Vagina (tissue), 2 donors: ENCODE results near the gene PLXNA1. TPM values are rescaled to one million over a fixed set of nuclear protein-coding genes. Genes with fewer than 3 reads are reported as not detected.

ENCODE experiments used
- DNase-seq, 2 donors: peaks; one replicate each; pipeline ENCODE4 v3.0.0-alpha.2; 2017; ENCODE audit errors: extremely low spot score in 2 of 2
- H3K27ac ChIP-seq: fragments of 200-600 bp; sonication (generic); one replicate; pipeline ENCODE4 v1.5.1; 2019
- H3K27me3 ChIP-seq: fragments of 200-600 bp; sonication (generic); one replicate; pipeline ENCODE4 v1.5.1; 2019
- H3K36me3 ChIP-seq, 2 donors: fragments of 200-600 bp; sonication (generic); one replicate each; pipeline ENCODE4 v1.5.1; 2017 to 2019
- H3K4me1 ChIP-seq: fragments of 200-600 bp; sonication (generic); one replicate; pipeline ENCODE4 v1.5.1; 2019
- H3K4me3 ChIP-seq, 2 donors: fragments of 200-600 bp; sonication (generic); 1 replicate in 1 of 2; 2 replicates in 1 of 2; pipeline ENCODE4 v1.5.1; 2016 to 2019
- H3K9me3 ChIP-seq: fragments of 200-600 bp; sonication (generic); one replicate; pipeline ENCODE4 v1.5.1; 2019
- POLR2A ChIP-seq, 2 donors: fragments of 450-650 bp; IDR thresholded peaks; one replicate each; pipeline ENCODE4 v1.6.1; 2017; ENCODE audit warnings: antibody characterized with exemption in 2 of 2, mild to moderate bottlenecking in 2 of 2, moderate library complexity in 2 of 2
- POLR2AphosphoS5 ChIP-seq, 2 donors: sonication (generic); formaldehyde crosslinking; IDR thresholded peaks; one replicate each; pipeline ENCODE4 v1.9.0; 2017; ENCODE audit warnings: antibody characterized with exemption in 2 of 2, mild to moderate bottlenecking in 2 of 2, low read depth in 1 of 2; ENCODE audit not compliant: insufficient read depth in 1 of 2
- intact Hi-C: fragments of 100-400 bp; cut with DNase I; formaldehyde crosslinking; loops from one replicate; pipeline ENCODE4 v1.15.1; 2023
- total RNA-seq: library from RNA; depleted of rRNA; stranded (reverse); fragments of >200 nt; gene quantifications from one replicate; pipeline ENCODE4 v1.2.3, GENCODE V29; 2016
- TF ChIP-seq, protein P1 (sequence below), 3 experiments: fragments of 450-650 bp in 2 of 3; fragments of 200-600 bp in 1 of 3; sonication (generic) in 1 of 3; IDR thresholded peaks; one replicate each; pipeline ENCODE4 v1.5.1; 2017 to 2019; ENCODE audit warnings: antibody characterized with exemption in 3 of 3, mild to moderate bottlenecking in 2 of 3, moderate library complexity in 2 of 3

PLXNA1 gene
- total RNA-seq, 1 donor from 2014 or later: 31.4 TPM

DNA sequence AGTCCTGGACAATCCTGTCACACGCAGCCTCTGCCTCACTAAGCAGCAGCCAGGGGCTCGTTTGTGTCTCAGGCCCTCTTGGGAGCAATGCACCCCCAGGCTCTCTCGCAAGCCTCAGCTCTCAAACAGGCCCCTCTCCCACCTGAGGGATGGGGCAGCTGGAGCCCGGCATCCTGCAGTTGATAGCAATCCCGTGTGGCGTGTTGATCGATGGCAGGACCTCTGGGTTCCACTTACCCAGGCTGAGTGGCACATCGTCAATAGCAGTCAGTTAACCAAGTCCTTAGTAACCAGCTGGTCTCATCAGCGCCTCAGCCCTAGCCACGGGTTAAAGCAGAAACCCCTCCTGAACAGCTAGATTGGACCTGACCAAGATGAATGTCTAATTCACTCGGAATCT is 36.5 kb upstream of the PLXNA1 start:
- no peaks in the 10 kb centered on the region for H3K9me3 ChIP-seq
- no peak overlapping the region for H3K4me3 ChIP-seq
- H3K4me1 ChIP-seq: no peaks in the 10 kb centered on the region
- intact Hi-C loops: no loop called here
- no peak for DNase-seq
- TF ChIP-seq, protein P1, sequence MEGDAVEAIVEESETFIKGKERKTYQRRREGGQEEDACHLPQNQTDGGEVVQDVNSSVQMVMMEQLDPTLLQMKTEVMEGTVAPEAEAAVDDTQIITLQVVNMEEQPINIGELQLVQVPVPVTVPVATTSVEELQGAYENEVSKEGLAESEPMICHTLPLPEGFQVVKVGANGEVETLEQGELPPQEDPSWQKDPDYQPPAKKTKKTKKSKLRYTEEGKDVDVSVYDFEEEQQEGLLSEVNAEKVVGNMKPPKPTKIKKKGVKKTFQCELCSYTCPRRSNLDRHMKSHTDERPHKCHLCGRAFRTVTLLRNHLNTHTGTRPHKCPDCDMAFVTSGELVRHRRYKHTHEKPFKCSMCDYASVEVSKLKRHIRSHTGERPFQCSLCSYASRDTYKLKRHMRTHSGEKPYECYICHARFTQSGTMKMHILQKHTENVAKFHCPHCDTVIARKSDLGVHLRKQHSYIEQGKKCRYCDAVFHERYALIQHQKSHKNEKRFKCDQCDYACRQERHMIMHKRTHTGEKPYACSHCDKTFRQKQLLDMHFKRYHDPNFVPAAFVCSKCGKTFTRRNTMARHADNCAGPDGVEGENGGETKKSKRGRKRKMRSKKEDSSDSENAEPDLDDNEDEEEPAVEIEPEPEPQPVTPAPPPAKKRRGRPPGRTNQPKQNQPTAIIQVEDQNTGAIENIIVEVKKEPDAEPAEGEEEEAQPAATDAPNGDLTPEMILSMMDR (IDR thresholded peaks at IDR 0.05): no peak
- TF ChIP-seq POLR2A (IDR thresholded peaks at IDR 0.05) (no peak), POLR2AphosphoS5 (IDR thresholded peaks at IDR 0.05; ENCODE audit: insufficient read depth in 1 of 2, low read depth in 1 of 2) (no peak)
- no peaks in the 10 kb centered on the region for H3K36me3 ChIP-seq
- H3K27ac ChIP-seq: no peak overlapping the region
- H3K27me3 ChIP-seq: no peaks in the 10 kb centered on the region

DNA sequence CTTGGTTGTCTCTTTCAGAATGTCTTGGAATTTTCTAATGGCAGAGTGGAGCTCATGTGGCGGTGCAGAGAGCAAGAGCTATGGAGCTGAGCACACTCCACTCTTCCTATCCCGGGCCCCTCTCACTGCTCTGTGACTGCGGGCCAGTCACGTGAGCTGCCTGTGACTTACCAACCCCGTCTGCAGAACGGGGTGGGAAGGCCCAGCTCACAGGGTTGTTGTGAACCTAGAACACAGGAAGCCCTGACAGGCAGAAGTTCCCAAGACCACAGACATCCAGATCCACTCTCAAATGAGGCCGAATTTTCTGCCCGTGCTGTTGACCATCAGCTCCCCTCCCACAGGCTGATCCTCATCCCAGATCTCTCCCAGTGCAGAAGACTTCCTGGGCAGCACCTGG is 35.5 kb upstream of the PLXNA1 start:
- no peaks in the 10 kb centered on the region for H3K27me3 ChIP-seq
- DNase-seq: no peak
- H3K27ac ChIP-seq: no peak overlapping the region
- TF ChIP-seq POLR2A (IDR thresholded peaks at IDR 0.05) (no peak), POLR2AphosphoS5 (IDR thresholded peaks at IDR 0.05; ENCODE audit: insufficient read depth in 1 of 2, low read depth in 1 of 2) (no peak)
- TF ChIP-seq, protein P1 (IDR thresholded peaks at IDR 0.05): no peak
- H3K36me3 ChIP-seq: no peaks in the 10 kb centered on the region
- no peaks in the 10 kb centered on the region for H3K4me1 ChIP-seq
- H3K4me3 ChIP-seq: no peak overlapping the region
- intact Hi-C loops: no loop called here
- H3K9me3 ChIP-seq: no peaks in the 10 kb centered on the region

DNA sequence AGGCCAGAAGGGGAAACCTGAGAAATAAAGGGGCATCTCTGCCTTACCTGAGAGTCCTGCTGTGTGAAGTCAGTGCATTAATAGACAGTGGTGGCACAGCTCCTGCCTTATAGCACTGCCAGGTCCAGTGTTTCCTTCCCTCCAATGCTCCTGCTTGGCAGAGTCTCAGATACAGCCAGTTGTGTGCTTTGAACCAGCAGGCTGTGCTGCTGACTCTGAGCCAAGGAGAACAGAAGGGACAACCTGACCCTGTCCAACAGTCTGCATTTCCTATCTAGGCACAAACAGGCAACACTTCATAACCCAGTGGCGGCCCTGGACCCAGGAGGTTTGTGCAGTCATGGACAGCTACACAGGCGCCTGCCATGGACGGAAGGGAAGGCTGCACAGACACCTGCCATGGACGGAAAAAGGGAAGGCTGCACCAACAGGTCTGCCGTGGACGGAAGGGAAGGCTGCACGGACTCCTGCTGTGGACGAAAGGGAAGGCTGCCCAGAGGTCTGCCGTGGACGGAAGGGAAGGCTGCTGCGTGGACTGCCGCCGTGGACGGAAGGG is 33.9 kb upstream of the PLXNA1 start:
- intact Hi-C loops: no loop called here
- DNase-seq: no peak
- H3K36me3 ChIP-seq: no peaks in the 10 kb centered on the region
- H3K4me1 ChIP-seq: no peaks in the 10 kb centered on the region
- no peaks in the 10 kb centered on the region for H3K27me3 ChIP-seq
- H3K27ac ChIP-seq: no peak overlapping the region
- TF ChIP-seq POLR2A (IDR thresholded peaks at IDR 0.05) (no peak), POLR2AphosphoS5 (IDR thresholded peaks at IDR 0.05; ENCODE audit: insufficient read depth in 1 of 2, low read depth in 1 of 2) (no peak)
- TF ChIP-seq, protein P1 (IDR thresholded peaks at IDR 0.05): no peak
- H3K4me3 ChIP-seq: no peak overlapping the region
- no peaks in the 10 kb centered on the region for H3K9me3 ChIP-seq

DNA sequence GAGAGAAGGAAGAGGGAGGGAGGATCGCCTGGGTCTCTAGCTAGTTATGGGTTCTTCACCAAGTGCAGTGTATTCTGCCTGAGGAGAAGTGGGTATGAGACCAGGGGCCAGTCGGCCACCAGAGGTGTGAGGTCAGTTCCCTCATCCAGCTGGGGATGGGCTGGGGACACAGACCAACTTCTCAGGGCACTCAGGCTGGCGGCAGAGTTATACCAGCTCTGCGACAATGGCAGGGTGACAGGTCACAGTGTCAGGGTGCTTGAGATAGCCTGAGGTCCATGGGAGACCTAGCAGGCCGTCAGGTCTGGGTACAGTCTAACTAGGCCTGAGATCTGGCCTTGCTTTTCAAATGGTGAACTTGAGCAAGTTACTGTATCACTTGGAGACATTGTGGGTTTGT is 31.4 kb upstream of the PLXNA1 start:
- Histone ChIP-seq H3K9me3 (no peaks in the 10 kb centered on the region), H3K27me3 (no peaks in the 10 kb centered on the region), H3K27ac (no peak overlapping the region), H3K4me3 (no peak overlapping the region), H3K36me3 (no peaks in the 10 kb centered on the region), H3K4me1 (peaks cover 6% of the 10 kb centered on the region)
- intact Hi-C loops: no loop called here
- no peak for DNase-seq
- no peak for TF ChIP-seq POLR2A (IDR thresholded peaks at IDR 0.05)
- TF ChIP-seq, protein P1 (IDR thresholded peaks at IDR 0.05): no peak
- TF ChIP-seq POLR2AphosphoS5 (IDR thresholded peaks at IDR 0.05; ENCODE audit: insufficient read depth in 1 of 2, low read depth in 1 of 2): no peak

DNA sequence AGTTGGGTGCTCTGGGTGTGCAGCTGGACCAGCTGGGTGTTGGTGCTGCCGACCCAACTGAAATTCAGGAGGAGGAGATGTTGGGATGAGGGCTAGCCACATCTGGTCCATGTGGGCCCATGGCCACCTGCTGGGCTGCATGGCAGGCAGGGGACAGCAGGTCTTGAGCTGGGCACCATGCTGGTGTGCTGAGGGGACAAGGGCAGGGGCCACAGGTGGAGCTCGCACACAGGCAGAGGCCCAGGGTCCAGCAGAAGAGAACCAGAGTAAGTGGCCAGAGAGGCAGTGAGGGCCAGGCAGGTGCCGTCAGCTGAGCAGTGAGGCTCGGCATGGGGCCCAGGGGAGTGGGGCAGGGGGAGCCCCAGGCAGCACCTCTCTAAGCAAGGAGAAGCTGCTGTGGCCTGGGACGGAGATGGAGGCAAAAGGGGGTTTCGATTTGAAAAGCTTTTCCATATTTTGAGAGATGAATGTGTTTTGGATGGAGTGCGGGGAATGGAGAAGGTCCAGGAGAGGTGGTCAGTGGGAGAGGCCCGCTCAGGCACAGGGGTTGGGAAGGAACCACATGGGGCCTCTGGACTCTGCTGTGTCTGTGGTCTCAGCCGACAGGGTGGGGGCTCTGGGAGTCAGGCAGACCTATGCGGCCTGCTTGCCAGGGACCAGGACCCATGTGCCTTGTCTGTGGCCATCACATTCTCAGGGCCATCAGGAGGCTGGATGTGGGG is 30.5 kb upstream of the PLXNA1 start:
- no peak for DNase-seq
- Histone ChIP-seq H3K27me3 (no peaks in the 10 kb centered on the region), H3K27ac (no peak overlapping the region), H3K4me3 (no peak overlapping the region), H3K9me3 (no peaks in the 10 kb centered on the region), H3K36me3 (no peaks in the 10 kb centered on the region), H3K4me1 (peaks cover 12% of the 10 kb centered on the region)
- intact Hi-C loops: no loop called here
- TF ChIP-seq, protein P1 (IDR thresholded peaks at IDR 0.05): no peak
- TF ChIP-seq POLR2AphosphoS5 (IDR thresholded peaks at IDR 0.05; ENCODE audit: insufficient read depth in 1 of 2, low read depth in 1 of 2) (no peak), POLR2A (IDR thresholded peaks at IDR 0.05) (no peak)
